Measurements from ENCODE around the gene TRIM28. TPM values are rescaled to one million over a fixed set of nuclear protein-coding genes. Genes with fewer than 3 reads are reported as not detected.

TRIM28 gene
- 100 to 1,000 TPM; 396 to 564 (median 435) TPM for total RNA-seq
- polyA plus RNA-seq, result 10 to 100 TPM; 55.3 to 88.8 TPM
- 584 reads per million, percentile 98 among the genes with 10 or more reads in this experiment for total RNA-seq

- Mint-ChIP-seq H3K4me1 (peaks cover 28 to 43% (median 36%) of the 10 kb centered on the region in 7 donors), H3K9me3 (peaks cover 0 to 16% (median 0%) of the 10 kb centered on the region in 11 donors), H3K27ac (peak within 1 kb of the TSS; percentile 96 to 100 (median 99)), H3K4me3 (peak within 1 kb of the TSS; percentile 94 to 99 (median 96)), H3K27me3 (peaks cover 0 to 33% (median 0%) of the 10 kb centered on the region in 5 donors), H3K36me3 (peaks cover 0 to 25% (median 15%) of the 10 kb centered on the region in 5 donors)
- Histone ChIP-seq H3K9me3 (ENCODE audit: control insufficient read depth in 2 of 3, low read length in 3 of 3) (no peaks in the 10 kb centered on the region), H3K36me3 (ENCODE audit: control insufficient read depth in 2 of 3, insufficient read depth in 3 of 3, low read length in 3 of 3) (peaks cover 0 to 42% (median 19%) of the 10 kb centered on the region in 3 experiments), H3K27me3 (ENCODE audit: control insufficient read depth in 2 of 2, insufficient read depth in 2 of 2, low read length in 2 of 2) (no peaks in the 10 kb centered on the region), H3K27ac (ENCODE audit: low read depth, low read length) (peak within 1 kb of the TSS; percentile 83), H3K4me3 (ENCODE audit: low read length) (peak within 1 kb of the TSS; percentile 97), H3K4me1 (ENCODE audit: control insufficient read depth in 2 of 2, insufficient read depth in 2 of 2, low read length in 2 of 2) (peaks cover 16% of the 10 kb centered on the region in 2 donors)
- peak; percentile 92 for ATAC-seq
- CTCF ChIA-PET, result interaction anchor here (0.6 to 1.6 kb wide), 4 partner anchors 24 to 1074 kb away, joined by 3 to 10 read pairs (median 4); partner anchors contain the start of gene ZBTB45
- DNase-seq, result peak; percentile 100
- POLR2A ChIA-PET, result interaction anchor here (0.8 to 4.4 kb wide), 17 partner anchors 10 to 862 kb away, joined by 3 to 85 read pairs (median 5); partner anchors contain the start of genes CHMP2A, MZF1, UBE2M and ZBTB45
- intact Hi-C loops (cut with micrococcal nuclease), result loop anchor here (1.0 kb wide), 9 partner anchors 11 to 266 kb away; partner anchors contain the start of genes CHMP2A (in 2 of the 2), MZF1 (in 2 of the 2), ZBTB45 (in 2 of the 2) and ZNF446 (in 2 of the 2)
Observed at GRCh38 chr19:58543826-58544590, at the start of gene TRIM28. TRIM28 (plus strand) TSS chr19:58544064; CDS start chr19:58544758, 694 bp downstream.

- peak overlapping the region in 3 of 9 donors; percentile 33 to 49 (median 39) for H3K27ac Mint-ChIP-seq
- Histone ChIP-seq H3K36me3 (ENCODE audit: control insufficient read depth in 2 of 3, insufficient read depth in 3 of 3, low read length in 3 of 3) (no peaks in the 10 kb centered on the region), H3K4me1 (ENCODE audit: control insufficient read depth in 2 of 2, insufficient read depth in 2 of 2, low read length in 2 of 2) (peaks cover 12 to 15% of the 10 kb centered on the region in 2 donors), H3K9me3 (ENCODE audit: control insufficient read depth in 2 of 3, low read length in 3 of 3) (no peaks in the 10 kb centered on the region), H3K4me3 (ENCODE audit: low read length) (no peak overlapping the region), H3K27ac (ENCODE audit: low read depth, low read length) (no peak overlapping the region), H3K27me3 (ENCODE audit: control insufficient read depth in 2 of 2, insufficient read depth in 2 of 2, low read length in 2 of 2) (no peaks in the 10 kb centered on the region)
- H3K4me1 Mint-ChIP-seq, result peaks cover 8 to 32% (median 21%) of the 10 kb centered on the region in 7 donors
- no peak for DNase-seq
- no peak for ATAC-seq
- H3K27me3 Mint-ChIP-seq, result no peaks in the 10 kb centered on the region
- peak overlapping the region in 9 of 10 donors; percentile 13 to 98 (median 55) for H3K4me3 Mint-ChIP-seq
- peaks cover 6 to 19% (median 11%) of the 10 kb centered on the region in 11 donors for H3K9me3 Mint-ChIP-seq
- ChIA-PET CTCF (no interaction called here), POLR2A (no interaction called here)
- intact Hi-C loops (cut with micrococcal nuclease), result loop anchor here (2.0 kb wide), 3 partner anchors 31 to 89 kb away; partner anchors contain the start of genes ZNF324 (in 1 of the 2), ZNF324B (in 1 of the 2) and ZNF584 (in 1 of the 2)
- H3K36me3 Mint-ChIP-seq, result peaks cover 0 to 11% (median 0%) of the 10 kb centered on the region in 5 donors
Observed at GRCh38 chr19:58497634-58498170, 46.2 kb upstream of the TRIM28 start.

DNA sequence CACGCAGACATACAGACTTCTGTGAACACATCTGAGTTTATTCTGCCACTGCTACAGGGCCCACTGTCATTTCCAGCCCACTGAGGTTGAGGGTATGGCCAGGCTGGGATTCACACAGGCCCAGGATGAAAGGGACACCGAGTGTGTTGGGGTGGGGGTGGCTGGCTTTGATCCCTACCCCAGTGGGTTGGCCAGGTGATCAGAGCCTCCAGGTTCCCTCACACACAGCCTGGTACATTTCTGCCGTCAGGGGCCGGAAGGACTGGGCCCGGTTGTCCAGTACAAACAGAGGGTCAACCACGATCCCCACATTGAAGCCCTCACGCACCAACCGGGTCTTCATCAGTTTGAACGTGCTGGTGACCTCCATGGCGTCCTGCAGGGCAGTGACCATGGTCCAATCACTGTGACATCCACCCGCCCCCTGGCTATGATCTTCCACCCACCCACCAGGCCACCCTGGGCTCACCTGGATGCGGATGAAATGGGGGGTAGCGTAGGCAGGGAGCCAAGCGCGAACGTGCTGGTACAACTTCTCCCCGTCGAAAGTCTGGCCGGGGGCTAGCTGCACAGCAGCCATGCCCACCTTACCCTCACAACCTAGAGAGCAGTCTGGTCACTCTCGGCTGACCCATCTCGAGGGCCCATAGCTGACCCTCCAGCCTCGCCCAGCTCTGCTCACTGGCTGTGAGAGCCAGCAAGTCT, 45.4 kb upstream of the TRIM28 start:
- Mint-ChIP-seq H3K27me3 (no peaks in the 10 kb centered on the region), H3K4me1 (peaks cover 8 to 32% (median 21%) of the 10 kb centered on the region in 7 donors), H3K4me3 (peak overlapping the region; percentile 88 to 98 (median 94)), H3K36me3 (peaks cover 0 to 13% (median 0%) of the 10 kb centered on the region in 5 donors), H3K27ac (peak overlapping the region; percentile 90 to 97 (median 95)), H3K9me3 (peaks cover 6 to 24% (median 12%) of the 10 kb centered on the region in 11 donors)
- ChIA-PET CTCF (interaction anchor here (1.2 kb wide), 1 partner anchor 57 kb away, joined by 3 read pairs; the partner anchor contains the start of gene CHMP2A), POLR2A (interaction anchor here (0.6 to 2.5 kb wide), 7 partner anchors 16 to 317 kb away, joined by 3 to 11 read pairs (median 4); partner anchors contain the start of genes ZBTB45 and ZNF446)
- H3K4me3 ChIP-seq (ENCODE audit: low read length), result peak overlapping the region; percentile 66
- H3K36me3 ChIP-seq (ENCODE audit: control insufficient read depth in 2 of 3, insufficient read depth in 3 of 3, low read length in 3 of 3), result no peaks in the 10 kb centered on the region
- DNase-seq (no peak), ATAC-seq (no peak)
- intact Hi-C loops (cut with micrococcal nuclease), result loop anchor here (1.0 to 2.0 kb wide), 15 partner anchors 16 to 220 kb away; partner anchors contain the start of genes MZF1 (in 2 of the 2), TRIM28 (in 2 of the 2), ZBTB45 (in 2 of the 2) and ZNF132 (in 2 of the 2)
- H3K27ac ChIP-seq (ENCODE audit: low read depth, low read length), result peak overlapping the region; percentile 72
- H3K9me3 ChIP-seq (ENCODE audit: control insufficient read depth in 2 of 3, low read length in 3 of 3), result no peaks in the 10 kb centered on the region
- H3K4me1 ChIP-seq (ENCODE audit: control insufficient read depth in 2 of 2, insufficient read depth in 2 of 2, low read length in 2 of 2), result peaks cover 12 to 15% of the 10 kb centered on the region in 2 donors
- no peaks in the 10 kb centered on the region for H3K27me3 ChIP-seq (ENCODE audit: control insufficient read depth in 2 of 2, insufficient read depth in 2 of 2, low read length in 2 of 2)

GRCh38 chr19:58499021-58499927, 44.6 kb upstream of the TRIM28 start:
- peak overlapping the region; percentile 88 to 98 (median 94) for H3K4me3 Mint-ChIP-seq
- peaks cover 8 to 32% (median 21%) of the 10 kb centered on the region in 7 donors for H3K4me1 Mint-ChIP-seq
- CTCF ChIA-PET, result interaction anchor here (1.2 to 1.8 kb wide), 2 partner anchors 56 to 82 kb away, joined by 3 to 8 read pairs; partner anchors contain the start of gene CHMP2A
- Histone ChIP-seq H3K9me3 (ENCODE audit: control insufficient read depth in 2 of 3, low read length in 3 of 3) (no peaks in the 10 kb centered on the region), H3K27ac (ENCODE audit: low read depth, low read length) (peak overlapping the region; percentile 72), H3K27me3 (ENCODE audit: control insufficient read depth in 2 of 2, insufficient read depth in 2 of 2, low read length in 2 of 2) (no peaks in the 10 kb centered on the region), H3K36me3 (ENCODE audit: control insufficient read depth in 2 of 3, insufficient read depth in 3 of 3, low read length in 3 of 3) (no peaks in the 10 kb centered on the region), H3K4me3 (ENCODE audit: low read length) (peak overlapping the region; percentile 66), H3K4me1 (ENCODE audit: control insufficient read depth in 2 of 2, insufficient read depth in 2 of 2, low read length in 2 of 2) (peaks cover 12 to 15% of the 10 kb centered on the region in 2 donors)
- peaks cover 0 to 13% (median 0%) of the 10 kb centered on the region in 5 donors for H3K36me3 Mint-ChIP-seq
- ATAC-seq (peak; percentile 93), DNase-seq (peak; percentile 76 to 96 (median 87))
- H3K27me3 Mint-ChIP-seq, result no peaks in the 10 kb centered on the region
- H3K27ac Mint-ChIP-seq, result peak overlapping the region; percentile 90 to 97 (median 95)
- peaks cover 6 to 32% (median 13%) of the 10 kb centered on the region in 11 donors for H3K9me3 Mint-ChIP-seq
- intact Hi-C loops (cut with micrococcal nuclease), result loop anchor here (1.0 to 2.0 kb wide), 15 partner anchors 15 to 221 kb away; partner anchors contain the start of genes MZF1 (in 2 of the 2), TRIM28 (in 2 of the 2), ZBTB45 (in 2 of the 2) and ZNF132 (in 2 of the 2)
- POLR2A ChIA-PET, result interaction anchor here (0.6 to 2.5 kb wide), 10 partner anchors 10 to 318 kb away, joined by 3 to 11 read pairs (median 4); partner anchors contain the start of genes ZBTB45 and ZNF446

DNA sequence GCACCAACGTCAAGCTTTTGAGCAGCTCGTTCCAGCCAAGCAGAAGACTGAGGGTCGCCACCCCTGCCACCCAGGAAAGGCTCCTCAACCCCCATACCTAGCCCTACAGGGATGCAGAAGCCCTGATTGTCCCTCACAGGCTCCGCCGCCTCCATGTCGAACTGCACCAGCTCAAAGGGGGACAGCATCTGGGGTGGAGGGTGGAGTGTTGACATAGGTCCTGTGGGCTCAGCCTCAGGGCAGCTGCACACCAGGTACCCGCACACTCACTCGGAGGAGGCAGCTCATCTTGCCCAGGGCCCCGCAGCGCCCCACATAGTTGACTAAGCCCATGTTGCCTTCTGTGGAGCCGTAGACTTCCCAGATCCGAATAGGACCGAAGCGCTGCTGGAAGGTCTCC, 43.6 kb upstream of the TRIM28 start:
- intact Hi-C loops (cut with micrococcal nuclease), result no loop called here
- Mint-ChIP-seq H3K36me3 (peaks cover 0 to 13% (median 0%) of the 10 kb centered on the region in 5 donors), H3K27ac (peak overlapping the region in 5 of 9 donors; percentile 14 to 97 (median 91)), H3K9me3 (peaks cover 6 to 32% (median 13%) of the 10 kb centered on the region in 11 donors), H3K4me1 (peaks cover 8 to 28% (median 21%) of the 10 kb centered on the region in 7 donors), H3K27me3 (no peaks in the 10 kb centered on the region), H3K4me3 (peak overlapping the region in 4 of 10 donors; percentile 5 to 90 (median 24))
- POLR2A ChIA-PET, result interaction anchor here (0.6 to 2.5 kb wide), 6 partner anchors 10 to 1390 kb away, joined by 3 to 11 read pairs (median 4); partner anchors contain the start of genes SLC27A5, ZBTB45 and ZNF446
- CTCF ChIA-PET, result interaction anchor here (0.8 to 1.8 kb wide), 2 partner anchors 14 to 81 kb away, joined by 4 to 8 read pairs; no protein-coding TSS in a partner anchor
- H3K9me3 ChIP-seq (ENCODE audit: control insufficient read depth in 2 of 3, low read length in 3 of 3), result no peaks in the 10 kb centered on the region
- H3K4me1 ChIP-seq (ENCODE audit: control insufficient read depth in 2 of 2, insufficient read depth in 2 of 2, low read length in 2 of 2), result peaks cover 12 to 15% of the 10 kb centered on the region in 2 donors
- no peaks in the 10 kb centered on the region for H3K36me3 ChIP-seq (ENCODE audit: control insufficient read depth in 2 of 3, insufficient read depth in 3 of 3, low read length in 3 of 3)
- H3K27me3 ChIP-seq (ENCODE audit: control insufficient read depth in 2 of 2, insufficient read depth in 2 of 2, low read length in 2 of 2), result no peaks in the 10 kb centered on the region
- no peak for DNase-seq
- no peak for ATAC-seq
- no peak overlapping the region for H3K27ac ChIP-seq (ENCODE audit: low read depth, low read length)
- no peak overlapping the region for H3K4me3 ChIP-seq (ENCODE audit: low read length)

All from naive thymus-derived CD4-positive, alpha-beta T cell (primary cell).